SH-SY5Y (cell line): ENCODE data around the gene SMAD4.

Source experiments
- GATA2 ChIP-seq: IDR thresholded peaks from 2 replicates; pipeline ENCODE4 v1.6.1; 2011; ENCODE audit warnings: mild to moderate bottlenecking, low read depth, low read length
- GATA3 ChIP-seq: IDR thresholded peaks from 2 replicates; pipeline ENCODE4 v1.6.1; 2011; ENCODE audit warnings: low read depth, mild to moderate bottlenecking, low read length, moderate library complexity

DNA sequence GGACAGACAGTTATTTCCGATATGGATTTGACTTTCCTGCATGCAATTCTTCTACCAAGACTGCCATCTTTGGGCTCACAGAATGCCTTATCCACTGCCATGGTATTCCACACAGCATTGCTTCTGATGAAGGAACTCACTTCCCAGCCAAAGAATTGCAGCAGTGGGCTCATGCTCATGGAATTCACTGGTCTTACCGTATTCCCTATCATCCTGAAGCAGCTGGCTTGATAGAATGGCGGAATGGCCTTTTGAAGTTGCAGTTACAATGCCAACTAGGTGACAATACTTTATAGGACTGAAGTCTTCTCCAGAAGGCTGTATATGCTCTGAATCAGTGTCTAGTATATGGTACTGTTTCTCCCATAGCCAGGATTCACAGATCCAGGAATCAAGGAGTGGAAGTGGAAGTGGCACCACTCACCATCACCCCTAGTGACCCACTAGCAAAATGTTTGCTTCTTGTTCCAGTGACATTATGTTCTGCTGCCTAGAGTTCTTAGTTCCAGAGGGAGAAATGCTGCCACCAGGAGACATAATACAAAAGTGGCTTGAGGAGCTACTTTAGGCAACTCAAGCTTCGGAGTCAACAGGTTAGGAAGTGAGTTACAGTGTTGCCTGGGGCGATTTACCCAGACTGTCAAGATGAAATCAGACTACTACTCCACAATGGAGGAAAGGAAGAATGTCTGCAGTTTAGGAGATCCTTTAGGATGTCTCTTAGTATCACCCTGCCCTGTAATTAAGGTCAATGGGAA lies 23.8 kb upstream of the SMAD4 start:
- TF ChIP-seq GATA2 = no peak
- TF ChIP-seq GATA3 = no peak
